GM18519 (cell line): Measurements from ENCODE around the gene NR5A2.
A peak's percentile ranks its signal among the peaks of the same experiment; 100 is the strongest.

Experiments
- ATAC-seq: cut with Tn5 transposase; IDR thresholded peaks from one replicate; pipeline ENCODE4 v1.9.1; 2021; ENCODE audit warnings: mild to moderate bottlenecking, moderate library complexity; ENCODE audit not compliant: unreplicated experiment, low FRiP score

Gene NR5A2

GRCh38 chr1:200154069-200154767, 126.7 kb downstream of the NR5A2 start:
- peak; percentile 92 for ATAC-seq

- no peak for ATAC-seq
These were observed 130.2 kb downstream of the NR5A2 start for GRCh38 chr1:200157715-200158114.

DNA sequence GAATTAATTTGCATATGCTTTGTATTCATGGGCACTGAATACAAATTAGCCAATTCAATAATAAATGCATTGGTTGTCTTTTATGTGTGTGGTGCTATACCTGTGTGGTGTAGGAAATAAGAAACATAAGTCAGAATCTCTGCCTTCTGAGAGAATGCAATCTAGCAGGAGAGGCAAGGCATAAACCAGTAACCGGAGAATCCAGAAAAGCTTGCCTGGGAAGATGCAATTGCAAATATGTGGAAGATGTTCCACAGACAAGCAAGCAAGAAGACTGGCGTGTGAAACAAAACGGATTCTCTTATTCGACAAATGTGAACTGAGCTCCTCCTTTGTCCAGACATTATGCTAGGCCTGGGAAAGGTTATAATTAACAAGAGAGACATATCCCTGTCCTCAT, 134.3 kb downstream of the NR5A2 start:
- no peak for ATAC-seq

DNA sequence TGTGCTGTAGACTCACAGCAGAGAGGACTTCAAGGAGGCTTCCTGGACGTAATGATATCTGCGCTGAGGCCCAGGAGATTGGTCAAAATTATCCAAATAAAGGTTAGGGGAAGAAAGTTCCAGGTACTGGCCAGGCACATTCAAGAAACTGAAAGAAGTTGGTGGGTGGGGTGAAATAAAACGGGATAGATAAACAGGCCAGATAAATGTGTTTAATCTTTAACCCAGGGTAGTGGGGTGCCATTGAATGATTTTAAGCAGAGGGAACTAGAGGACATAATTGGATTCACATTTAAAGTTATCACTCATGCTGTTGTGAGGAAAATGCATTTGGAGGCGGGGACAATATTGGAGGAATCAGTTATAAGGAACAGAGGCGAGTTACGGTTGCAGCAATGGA, 134.7 kb downstream of the NR5A2 start:
- ATAC-seq, result no peak

DNA sequence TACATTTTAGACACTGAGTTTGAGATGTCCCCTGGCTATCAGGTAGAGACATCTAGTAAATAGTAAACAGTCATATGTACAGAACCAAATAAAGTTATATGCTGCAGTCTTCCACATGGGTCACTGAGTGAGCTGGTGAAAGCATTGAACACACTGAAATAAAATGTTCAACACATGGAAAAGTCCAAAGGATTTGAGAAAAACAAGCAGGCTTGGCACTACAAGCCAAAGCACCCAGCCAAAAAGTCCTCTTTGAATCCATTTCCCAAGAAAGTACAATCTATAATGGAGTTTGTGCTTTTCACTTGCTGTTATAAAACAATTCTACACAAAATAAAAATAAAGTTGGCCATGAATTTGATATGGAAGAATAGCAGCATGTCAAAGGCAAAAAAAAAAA, 135.4 kb downstream of the NR5A2 start:
- ATAC-seq, result no peak

DNA sequence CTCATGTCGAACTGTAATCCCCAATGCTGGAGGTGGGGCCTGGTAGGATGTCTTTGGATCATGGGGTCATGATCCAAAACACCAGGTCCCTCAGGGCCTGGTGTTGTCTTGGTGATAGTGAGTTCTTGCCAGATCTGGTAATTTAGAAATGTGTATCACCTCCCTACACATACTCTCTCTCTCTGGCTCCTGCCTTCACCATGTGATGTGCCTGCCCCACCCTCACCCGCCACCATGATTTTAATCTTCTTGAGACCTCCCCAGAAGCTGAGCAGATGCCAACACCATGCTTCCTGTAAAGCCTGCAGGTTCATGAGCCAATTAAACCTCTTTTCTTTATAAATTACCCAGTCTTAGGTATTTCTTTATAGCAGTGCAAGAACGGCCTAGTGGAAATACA, 136.4 kb downstream of the NR5A2 start:
- no peak for ATAC-seq

DNA sequence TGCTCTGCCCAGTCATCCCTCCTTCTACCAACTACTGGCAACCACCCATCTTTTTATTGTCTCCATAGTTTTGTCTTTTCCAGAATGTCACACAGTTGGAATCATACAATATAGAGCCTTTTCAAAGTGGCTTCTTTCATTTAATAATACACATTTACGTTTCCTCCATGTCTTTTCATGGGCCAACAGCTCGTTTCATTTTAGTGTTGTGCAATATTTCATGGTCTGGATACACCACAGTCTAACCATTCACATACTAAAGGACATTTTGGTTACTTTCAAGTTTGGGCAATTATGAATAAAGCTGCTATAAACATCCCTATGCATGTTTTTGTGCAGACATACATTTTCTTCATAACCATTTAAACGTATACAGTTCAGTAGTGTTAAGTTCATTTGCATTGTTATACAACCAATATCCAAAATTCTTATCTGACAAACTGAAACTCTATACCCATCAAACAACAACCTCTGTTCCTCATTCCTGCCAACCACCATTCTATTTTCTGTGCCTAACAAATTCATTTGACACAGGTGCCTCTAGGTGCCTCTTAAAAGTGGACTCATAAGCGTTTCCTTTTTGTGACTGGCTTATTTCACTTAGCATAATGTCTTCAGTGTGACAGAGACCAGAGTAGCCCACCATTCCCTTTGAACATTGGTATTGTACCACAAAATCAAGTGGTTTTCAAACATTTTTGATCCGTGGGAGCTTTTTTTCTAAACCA, 138.1 kb downstream of the NR5A2 start:
- ATAC-seq, result no peak

DNA sequence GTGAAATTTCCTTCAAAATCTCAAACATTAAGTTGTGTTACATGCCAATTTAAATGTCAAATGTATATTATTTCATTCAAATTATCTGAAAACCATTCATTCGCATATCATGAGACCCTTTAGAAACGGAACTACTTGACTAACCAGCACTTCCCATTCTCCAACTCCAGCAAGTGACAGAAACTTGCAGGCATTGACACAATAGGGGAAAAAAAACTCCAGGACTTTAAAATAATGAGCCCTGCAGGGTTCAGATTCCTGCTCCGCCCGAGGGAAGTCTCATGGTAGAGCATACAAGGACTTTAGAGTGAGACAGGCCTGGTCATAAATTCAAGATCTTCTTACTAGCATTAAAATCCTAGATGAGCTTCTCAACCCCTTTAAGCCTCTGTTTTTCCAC, 138.9 kb downstream of the NR5A2 start:
- no peak for ATAC-seq

GRCh38 chr1:200168926-200169325, 141.4 kb downstream of the NR5A2 start:
- ATAC-seq, result no peak

DNA sequence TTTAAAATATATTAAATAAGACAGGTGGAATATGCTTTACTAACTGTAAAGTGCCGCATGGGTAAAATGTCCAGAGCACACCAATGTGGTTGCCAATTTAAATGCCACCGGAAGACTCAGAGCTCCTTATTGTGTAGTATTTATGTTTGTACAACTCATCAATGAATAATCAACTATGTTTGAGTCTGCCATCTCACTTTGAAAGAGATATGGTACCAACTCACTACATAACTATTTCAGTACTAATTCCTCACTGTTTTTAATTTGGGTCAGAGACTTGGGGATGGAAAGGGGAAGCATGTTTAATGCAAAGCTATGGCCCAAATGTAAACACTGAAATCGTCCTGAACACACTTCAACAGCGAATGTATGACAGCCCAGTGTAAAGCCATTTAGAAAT, 144.8 kb downstream of the NR5A2 start:
- no peak for ATAC-seq

DNA sequence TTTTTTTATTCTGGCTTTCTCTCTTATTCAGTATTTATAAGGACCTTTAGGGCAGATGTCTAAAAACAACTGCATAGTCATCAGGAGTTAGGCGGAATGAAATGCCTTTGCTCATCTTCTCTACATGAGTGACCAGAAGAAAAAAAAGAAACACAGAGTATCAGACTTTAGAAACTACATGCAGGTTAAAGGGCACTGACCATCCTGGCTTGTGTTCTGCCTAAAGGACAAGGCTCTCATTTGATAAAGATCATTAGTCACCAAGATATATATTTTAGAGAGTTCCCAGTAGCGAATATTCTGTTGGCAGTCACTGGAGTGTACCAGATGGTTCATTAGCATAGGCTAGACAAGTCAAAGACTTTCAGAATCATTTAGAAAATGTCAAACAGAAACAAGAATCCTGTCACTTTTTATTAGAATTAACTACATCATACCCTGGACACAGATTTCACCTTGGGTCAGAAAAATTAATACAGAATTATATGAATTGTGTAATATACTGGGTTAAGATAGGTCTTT, 145.6 kb downstream of the NR5A2 start:
- no peak for ATAC-seq

- no peak for ATAC-seq
These were observed 147.2 kb downstream of the NR5A2 start for GRCh38 chr1:200174525-200175295.

DNA sequence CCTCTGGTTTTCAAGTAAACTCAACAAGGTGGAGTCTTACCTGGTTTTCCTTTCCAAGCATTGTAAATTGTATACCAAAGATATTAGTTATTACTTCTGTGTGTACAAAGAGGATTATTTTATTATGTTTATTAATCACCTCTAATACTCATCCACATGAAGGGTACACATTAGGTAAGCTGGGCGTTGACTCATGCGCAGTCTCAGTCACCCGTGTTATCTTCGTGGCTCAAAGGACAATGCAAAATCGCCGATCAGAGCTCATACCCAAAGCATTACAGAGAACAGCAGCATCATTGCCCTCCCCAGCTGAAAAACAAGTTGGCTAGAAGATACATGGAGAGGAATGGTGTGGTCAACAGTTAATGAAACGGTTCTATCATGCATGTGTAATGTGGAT, 148.7 kb downstream of the NR5A2 start:
- ATAC-seq, result no peak

DNA sequence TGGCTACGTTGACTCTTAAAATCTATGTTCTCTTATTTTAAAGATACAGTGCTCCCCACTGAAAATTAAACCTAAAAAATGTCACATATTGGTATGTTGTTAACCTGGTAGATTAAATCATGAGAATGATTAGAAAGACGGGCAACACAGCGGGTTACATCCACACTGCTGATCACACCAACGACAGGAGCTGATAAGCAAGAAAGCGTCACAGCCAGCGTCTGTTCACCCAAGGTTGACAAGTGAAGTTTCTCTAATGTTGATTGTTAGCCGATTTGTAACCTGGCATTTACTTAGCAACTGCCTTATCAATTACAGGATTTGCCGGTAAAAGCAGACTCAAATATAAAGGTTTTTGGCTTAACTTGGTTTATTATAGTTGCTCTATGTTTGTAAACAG, 149.3 kb downstream of the NR5A2 start:
- ATAC-seq, result no peak

- ATAC-seq, result no peak
These were observed 150.8 kb downstream of the NR5A2 start for GRCh38 chr1:200178340-200178739.

DNA sequence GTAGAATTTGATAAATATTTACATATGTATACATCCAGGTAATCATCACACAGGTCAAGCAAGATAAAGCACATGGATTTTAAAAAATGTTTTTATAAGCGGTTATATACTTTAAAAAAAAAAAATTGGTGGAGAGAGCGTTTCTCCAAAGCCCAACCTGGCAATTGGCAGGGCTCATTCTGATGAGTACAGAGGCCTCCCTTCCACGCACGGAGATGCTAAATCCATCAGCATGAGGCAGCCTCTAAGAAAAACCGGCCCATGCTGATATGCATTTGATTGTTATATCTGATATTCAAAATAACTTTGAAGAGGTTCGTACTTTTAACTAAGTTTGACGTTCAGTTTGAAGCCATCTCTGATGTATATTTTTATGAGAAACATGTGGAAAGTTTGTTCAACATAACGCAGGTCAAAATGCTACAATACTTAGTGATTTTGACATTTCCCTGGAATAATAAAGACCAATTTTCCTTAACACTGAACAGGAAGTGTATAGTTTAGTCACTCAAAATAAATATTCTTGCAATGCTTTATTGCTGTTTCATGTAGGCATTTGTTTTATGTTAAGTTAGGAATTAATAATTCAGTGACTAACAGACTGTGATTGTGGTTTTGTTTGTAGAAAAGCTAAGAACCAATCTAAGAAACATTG, 151.7 kb downstream of the NR5A2 start:
- no peak for ATAC-seq

DNA sequence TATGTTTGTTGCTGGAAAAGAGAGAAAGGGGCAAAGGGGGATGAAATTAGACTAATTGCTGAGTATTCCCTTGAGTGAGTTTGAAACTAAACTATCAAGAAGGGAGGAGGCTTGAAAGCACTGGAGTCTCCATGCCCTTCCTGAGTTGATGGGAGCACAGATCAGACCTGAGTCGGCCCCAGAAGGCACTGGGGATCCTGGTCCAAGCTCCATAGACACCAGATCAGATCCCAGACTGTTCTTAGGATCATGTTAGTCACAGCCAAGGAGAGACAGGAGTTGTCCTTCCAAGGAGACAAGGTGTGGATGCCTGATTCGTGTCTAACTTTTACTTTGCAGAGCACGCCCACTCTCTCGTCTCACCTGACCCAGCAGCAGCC, 152.3 kb downstream of the NR5A2 start:
- no peak for ATAC-seq

GRCh38 chr1:200180821-200181220, 153.3 kb downstream of the NR5A2 start:
- ATAC-seq, result no peak

GRCh38 chr1:200181861-200182260, 154.4 kb downstream of the NR5A2 start:
- no peak for ATAC-seq

- no peak for ATAC-seq
These were observed 155.2 kb downstream of the NR5A2 start for GRCh38 chr1:200182701-200183100.

- no peak for ATAC-seq
These were observed 156.1 kb downstream of the NR5A2 start for GRCh38 chr1:200183637-200184036.
